ENCODE data around the gene ZCCHC3. TPM values are rescaled to one million over a fixed set of nuclear protein-coding genes. Genes with fewer than 3 reads are reported as not detected.

ZCCHC3 gene
- total RNA-seq, 1 experiment from 2014 or later: 29.4 TPM

GRCh38 chr20:272718-273117, 24.7 kb upstream of the ZCCHC3 start:
- no peaks in the 10 kb centered on the region for H3K27me3 ChIP-seq (replicated peaks)
- H3K4me3 ChIP-seq: no peak overlapping the region
- no peak overlapping the region for H3K27ac ChIP-seq
- H3K9me3 ChIP-seq (replicated peaks): no peaks in the 10 kb centered on the region
- DNase-seq (ENCODE audit: low read depth in 1 of 2, low spot score in 2 of 2): peak in 1 of 2 experiments; percentile 18
- no peaks in the 10 kb centered on the region for H3K4me1 ChIP-seq (replicated peaks)
- H3K36me3 ChIP-seq: peaks cover under 1% of the 10 kb centered on the region; the same call in 1 of the 2 replicates

- no peaks in the 10 kb centered on the region for H3K27me3 ChIP-seq (replicated peaks)
- H3K9me3 ChIP-seq (replicated peaks): no peaks in the 10 kb centered on the region
- H3K4me3 ChIP-seq: no peak overlapping the region
- peaks cover 2% of the 10 kb centered on the region; the same call in 1 of the 2 replicates for H3K36me3 ChIP-seq
- no peaks in the 10 kb centered on the region for H3K4me1 ChIP-seq (replicated peaks)
- H3K27ac ChIP-seq: no peak overlapping the region
- DNase-seq (ENCODE audit: low read depth in 1 of 2, low spot score in 2 of 2): no peak
Observed at GRCh38 chr20:273884-274283, 23.5 kb upstream of the ZCCHC3 start.

GRCh38 chr20:275791-276190, 21.6 kb upstream of the ZCCHC3 start:
- peak in 1 of 2 experiments; percentile 23 for DNase-seq (ENCODE audit: low read depth in 1 of 2, low spot score in 2 of 2)
- no peaks in the 10 kb centered on the region for H3K4me1 ChIP-seq (replicated peaks)
- H3K27ac ChIP-seq: no peak overlapping the region
- H3K4me3 ChIP-seq: no peak overlapping the region
- no peaks in the 10 kb centered on the region for H3K27me3 ChIP-seq (replicated peaks)
- H3K36me3 ChIP-seq: peaks cover 2% of the 10 kb centered on the region; the same call in 1 of the 2 replicates
- no peaks in the 10 kb centered on the region for H3K9me3 ChIP-seq (replicated peaks)

- Histone ChIP-seq H3K36me3 (peaks cover 2% of the 10 kb centered on the region; the same call in 1 of the 2 replicates), H3K27me3 (replicated peaks) (no peaks in the 10 kb centered on the region), H3K4me3 (no peak overlapping the region), H3K27ac (no peak overlapping the region), H3K4me1 (replicated peaks) (no peaks in the 10 kb centered on the region), H3K9me3 (replicated peaks) (no peaks in the 10 kb centered on the region)
- no peak for DNase-seq (ENCODE audit: low read depth in 1 of 2, low spot score in 2 of 2)
Observed at GRCh38 chr20:276620-277495, 20.5 kb upstream of the ZCCHC3 start.

GRCh38 chr20:277496-277781, 19.9 kb upstream of the ZCCHC3 start:
- Histone ChIP-seq H3K36me3 (peaks cover 2% of the 10 kb centered on the region; the same call in 1 of the 2 replicates), H3K27me3 (replicated peaks) (no peaks in the 10 kb centered on the region), H3K4me3 (no peak overlapping the region), H3K9me3 (replicated peaks) (no peaks in the 10 kb centered on the region), H3K27ac (no peak overlapping the region), H3K4me1 (replicated peaks) (no peaks in the 10 kb centered on the region)
- no peak for DNase-seq (ENCODE audit: low read depth in 1 of 2, low spot score in 2 of 2)

- H3K27ac ChIP-seq: no peak overlapping the region
- DNase-seq (ENCODE audit: low read depth in 1 of 2, low spot score in 2 of 2): no peak
- no peaks in the 10 kb centered on the region for H3K9me3 ChIP-seq (replicated peaks)
- no peak overlapping the region for H3K4me3 ChIP-seq
- H3K27me3 ChIP-seq (replicated peaks): no peaks in the 10 kb centered on the region
- H3K4me1 ChIP-seq (replicated peaks): no peaks in the 10 kb centered on the region
- peaks cover 2% of the 10 kb centered on the region; the same call in 1 of the 2 replicates for H3K36me3 ChIP-seq
Observed at GRCh38 chr20:278181-278580, 19.2 kb upstream of the ZCCHC3 start.

GRCh38 chr20:278607-279571, 18.5 kb upstream of the ZCCHC3 start:
- H3K27ac ChIP-seq: no peak overlapping the region
- no peaks in the 10 kb centered on the region for H3K9me3 ChIP-seq (replicated peaks)
- DNase-seq (ENCODE audit: low read depth in 1 of 2, low spot score in 2 of 2): no peak
- H3K4me3 ChIP-seq: no peak overlapping the region
- H3K27me3 ChIP-seq (replicated peaks): no peaks in the 10 kb centered on the region
- peaks cover 2% of the 10 kb centered on the region; the same call in 1 of the 2 replicates for H3K36me3 ChIP-seq
- H3K4me1 ChIP-seq (replicated peaks): no peaks in the 10 kb centered on the region

- no peaks in the 10 kb centered on the region for H3K27me3 ChIP-seq (replicated peaks)
- no peaks in the 10 kb centered on the region for H3K9me3 ChIP-seq (replicated peaks)
- DNase-seq (ENCODE audit: low read depth in 1 of 2, low spot score in 2 of 2): no peak
- no peak overlapping the region for H3K4me3 ChIP-seq
- no peaks in the 10 kb centered on the region for H3K4me1 ChIP-seq (replicated peaks)
- H3K36me3 ChIP-seq: no peaks in the 10 kb centered on the region
- H3K27ac ChIP-seq: no peak overlapping the region
Observed at GRCh38 chr20:284172-284571, 13.2 kb upstream of the ZCCHC3 start.

GRCh38 chr20:286508-286907, 10.9 kb upstream of the ZCCHC3 start:
- peaks cover 18% of the 10 kb centered on the region for H3K4me1 ChIP-seq (replicated peaks)
- no peaks in the 10 kb centered on the region for H3K9me3 ChIP-seq (replicated peaks)
- H3K27ac ChIP-seq: no peak overlapping the region
- no peaks in the 10 kb centered on the region for H3K27me3 ChIP-seq (replicated peaks)
- no peak overlapping the region for H3K4me3 ChIP-seq
- no peak for DNase-seq (ENCODE audit: low read depth in 1 of 2, low spot score in 2 of 2)
- no peaks in the 10 kb centered on the region for H3K36me3 ChIP-seq

- Histone ChIP-seq H3K27me3 (replicated peaks) (no peaks in the 10 kb centered on the region), H3K36me3 (no peaks in the 10 kb centered on the region), H3K4me1 (replicated peaks) (peaks cover 28% of the 10 kb centered on the region), H3K27ac (no peak overlapping the region), H3K9me3 (replicated peaks) (no peaks in the 10 kb centered on the region), H3K4me3 (peak overlapping the region; percentile 51; the same call in 1 of the 2 replicates)
- no peak for DNase-seq (ENCODE audit: low read depth in 1 of 2, low spot score in 2 of 2)
Observed at GRCh38 chr20:288956-289692, 8.2 kb upstream of the ZCCHC3 start.

- Histone ChIP-seq H3K4me1 (replicated peaks) (peaks cover 28% of the 10 kb centered on the region), H3K36me3 (no peaks in the 10 kb centered on the region), H3K9me3 (replicated peaks) (no peaks in the 10 kb centered on the region), H3K27ac (peak overlapping the region; percentile 82; the same call in 1 of the 2 replicates), H3K4me3 (peak overlapping the region; percentile 51), H3K27me3 (replicated peaks) (no peaks in the 10 kb centered on the region)
- no peak for DNase-seq (ENCODE audit: low read depth in 1 of 2, low spot score in 2 of 2)
Observed at GRCh38 chr20:289693-290083, 7.7 kb upstream of the ZCCHC3 start.

- Histone ChIP-seq H3K36me3 (no peaks in the 10 kb centered on the region), H3K4me3 (peak within 1 kb of the TSS; percentile 51), H3K4me1 (replicated peaks) (peaks cover 28% of the 10 kb centered on the region), H3K27ac (peak within 1 kb of the TSS; percentile 82), H3K9me3 (replicated peaks) (no peaks in the 10 kb centered on the region), H3K27me3 (replicated peaks) (no peaks in the 10 kb centered on the region)
- DNase-seq (ENCODE audit: low read depth in 1 of 2, low spot score in 2 of 2): peak; percentile 93 to 95
Observed at GRCh38 chr20:290084-290831, 7.1 kb upstream of the ZCCHC3 start, which contains the start of gene C20orf96. Gene C20orf96 (minus strand): TSS chr20:290750. CDS start chr20:290610, 140 bp downstream.

GRCh38 chr20:294602-295001, 2.8 kb upstream of the ZCCHC3 start:
- Histone ChIP-seq H3K27me3 (replicated peaks) (no peaks in the 10 kb centered on the region), H3K9me3 (replicated peaks) (peaks cover 3% of the 10 kb centered on the region; the same call in 1 of the 2 replicates), H3K4me3 (no peak overlapping the region), H3K4me1 (replicated peaks) (peaks cover 38% of the 10 kb centered on the region), H3K36me3 (peaks cover 21% of the 10 kb centered on the region), H3K27ac (no peak overlapping the region)
- no peak for DNase-seq (ENCODE audit: low read depth in 1 of 2, low spot score in 2 of 2)
